Stomach (tissue), 4 donors: Measurements from ENCODE around the gene GOLGB1.

Experiments used
- EP300 ChIP-seq: sonication (generic); formaldehyde crosslinking; IDR thresholded peaks from one replicate; pipeline ENCODE4 v1.6.1; 2017; ENCODE audit warnings: antibody characterized with exemption
- POLR2A ChIP-seq, 4 donors: fragments of 450-650 bp; IDR thresholded peaks; one replicate each; pipeline ENCODE4 v1.6.1; 2016; ENCODE audit warnings: antibody characterized with exemption in 4 of 4, control low read depth in 2 of 4, mild to moderate bottlenecking in 1 of 4, moderate library complexity in 1 of 4
- POLR2AphosphoS5 ChIP-seq, 3 donors: sonication (generic); formaldehyde crosslinking; IDR thresholded peaks; one replicate each; pipeline ENCODE4 v1.6.1; 2016; ENCODE audit warnings: antibody characterized with exemption in 3 of 3
- TF ChIP-seq, protein P1 (sequence below), 7 experiments: fragments of 450-650 bp in 4 of 7; fragments of 200-600 bp in 3 of 7; sonication (generic) in 3 of 7; IDR thresholded peaks; one replicate each; pipeline ENCODE4 v1.5.1; 2016 to 2019; ENCODE audit warnings: antibody characterized with exemption in 7 of 7, control low read depth in 2 of 7, mild to moderate bottlenecking in 1 of 7

DNA sequence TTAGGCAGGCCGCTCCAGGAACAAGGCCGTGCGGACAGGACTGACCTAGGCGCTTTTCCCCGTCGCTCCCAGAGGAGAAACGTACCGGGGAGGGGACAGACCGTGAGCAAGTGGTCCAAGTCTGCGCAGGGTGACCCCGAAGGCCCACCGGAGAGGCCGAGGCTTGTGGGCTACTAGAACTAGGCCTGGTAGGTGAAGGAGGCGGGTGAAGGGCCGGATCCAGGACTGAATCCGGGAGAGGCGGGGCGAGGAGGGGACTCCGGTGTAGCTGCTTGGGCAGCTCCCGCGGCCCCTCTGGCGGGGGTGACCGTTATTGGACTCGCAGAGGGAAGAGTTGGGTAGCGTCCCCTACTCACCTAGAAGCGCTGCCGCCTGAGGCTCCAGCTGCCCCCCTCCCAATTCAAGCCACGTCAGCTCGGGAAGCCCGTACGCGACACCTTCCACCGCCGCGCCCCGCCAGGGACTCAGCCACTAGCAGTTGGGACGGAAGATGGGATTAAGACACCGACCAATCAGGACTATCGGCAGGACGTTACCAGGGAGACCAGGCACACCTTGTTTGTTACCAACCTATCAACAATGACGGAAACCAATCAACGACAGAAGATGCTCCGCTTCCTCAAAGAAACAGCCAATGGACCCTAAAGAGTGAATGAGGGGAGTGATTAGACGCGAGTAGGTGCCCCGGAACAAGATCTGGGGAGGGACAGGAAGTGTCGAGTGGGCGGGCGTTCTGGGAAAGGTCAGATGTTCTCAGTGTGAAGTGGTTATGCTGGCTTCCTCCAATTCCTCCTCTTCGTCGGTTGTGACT is at the start of gene GOLGB1:
- TF ChIP-seq, protein P1, sequence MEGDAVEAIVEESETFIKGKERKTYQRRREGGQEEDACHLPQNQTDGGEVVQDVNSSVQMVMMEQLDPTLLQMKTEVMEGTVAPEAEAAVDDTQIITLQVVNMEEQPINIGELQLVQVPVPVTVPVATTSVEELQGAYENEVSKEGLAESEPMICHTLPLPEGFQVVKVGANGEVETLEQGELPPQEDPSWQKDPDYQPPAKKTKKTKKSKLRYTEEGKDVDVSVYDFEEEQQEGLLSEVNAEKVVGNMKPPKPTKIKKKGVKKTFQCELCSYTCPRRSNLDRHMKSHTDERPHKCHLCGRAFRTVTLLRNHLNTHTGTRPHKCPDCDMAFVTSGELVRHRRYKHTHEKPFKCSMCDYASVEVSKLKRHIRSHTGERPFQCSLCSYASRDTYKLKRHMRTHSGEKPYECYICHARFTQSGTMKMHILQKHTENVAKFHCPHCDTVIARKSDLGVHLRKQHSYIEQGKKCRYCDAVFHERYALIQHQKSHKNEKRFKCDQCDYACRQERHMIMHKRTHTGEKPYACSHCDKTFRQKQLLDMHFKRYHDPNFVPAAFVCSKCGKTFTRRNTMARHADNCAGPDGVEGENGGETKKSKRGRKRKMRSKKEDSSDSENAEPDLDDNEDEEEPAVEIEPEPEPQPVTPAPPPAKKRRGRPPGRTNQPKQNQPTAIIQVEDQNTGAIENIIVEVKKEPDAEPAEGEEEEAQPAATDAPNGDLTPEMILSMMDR (IDR thresholded peaks at IDR 0.05): peak in 1 of 7 experiments; percentile 8
- TF ChIP-seq POLR2A (IDR thresholded peaks at IDR 0.05) (peak in 2 of 4 donors; percentile 96 to 99), POLR2AphosphoS5 (IDR thresholded peaks at IDR 0.05) (peak; percentile 95 to 100 (median 100)), EP300 (no peak)
